Erythroblast (primary cell): ENCODE measurements around the gene TMEM187.

Experiments
- GATA1 ChIP-seq: IDR thresholded peaks from 2 replicates; pipeline ENCODE4 v1.6.1; 2011; ENCODE audit warnings: low read depth, mild to moderate bottlenecking, control low read depth, low read length, moderate library complexity
- POLR2A ChIP-seq: IDR thresholded peaks from 2 replicates; pipeline ENCODE4 v1.6.1; 2011; ENCODE audit warnings: mild to moderate bottlenecking, low read length

DNA sequence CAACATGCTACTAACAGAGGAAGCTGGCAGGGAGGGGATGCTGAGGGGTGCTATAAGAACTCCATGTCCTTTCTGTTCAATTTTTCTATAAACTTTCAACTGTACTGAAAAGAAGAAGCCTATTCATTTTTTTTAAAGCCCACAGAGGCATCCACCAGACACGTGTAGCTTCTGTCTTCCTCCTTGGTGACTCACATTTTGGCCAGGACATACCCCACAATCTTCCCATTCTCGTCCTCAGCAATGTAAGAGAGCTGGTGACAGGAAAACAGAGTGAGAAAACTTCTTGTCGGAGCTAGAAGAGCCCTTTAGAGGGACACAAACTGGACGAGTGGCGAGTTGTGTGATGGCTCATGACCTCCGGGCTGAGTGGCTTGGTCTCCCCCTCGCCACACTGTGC is 38.8 kb upstream of the TMEM187 start:
- TF ChIP-seq POLR2A (no peak), GATA1 (no peak)
